ENCODE results near the gene ARHGEF19.
"Not testable (repeated sequence)": the region's sequence is repeated elsewhere in the genome, so short reads cannot be mapped to it uniquely, and the experiment has no call there.

Gene ARHGEF19

DNA sequence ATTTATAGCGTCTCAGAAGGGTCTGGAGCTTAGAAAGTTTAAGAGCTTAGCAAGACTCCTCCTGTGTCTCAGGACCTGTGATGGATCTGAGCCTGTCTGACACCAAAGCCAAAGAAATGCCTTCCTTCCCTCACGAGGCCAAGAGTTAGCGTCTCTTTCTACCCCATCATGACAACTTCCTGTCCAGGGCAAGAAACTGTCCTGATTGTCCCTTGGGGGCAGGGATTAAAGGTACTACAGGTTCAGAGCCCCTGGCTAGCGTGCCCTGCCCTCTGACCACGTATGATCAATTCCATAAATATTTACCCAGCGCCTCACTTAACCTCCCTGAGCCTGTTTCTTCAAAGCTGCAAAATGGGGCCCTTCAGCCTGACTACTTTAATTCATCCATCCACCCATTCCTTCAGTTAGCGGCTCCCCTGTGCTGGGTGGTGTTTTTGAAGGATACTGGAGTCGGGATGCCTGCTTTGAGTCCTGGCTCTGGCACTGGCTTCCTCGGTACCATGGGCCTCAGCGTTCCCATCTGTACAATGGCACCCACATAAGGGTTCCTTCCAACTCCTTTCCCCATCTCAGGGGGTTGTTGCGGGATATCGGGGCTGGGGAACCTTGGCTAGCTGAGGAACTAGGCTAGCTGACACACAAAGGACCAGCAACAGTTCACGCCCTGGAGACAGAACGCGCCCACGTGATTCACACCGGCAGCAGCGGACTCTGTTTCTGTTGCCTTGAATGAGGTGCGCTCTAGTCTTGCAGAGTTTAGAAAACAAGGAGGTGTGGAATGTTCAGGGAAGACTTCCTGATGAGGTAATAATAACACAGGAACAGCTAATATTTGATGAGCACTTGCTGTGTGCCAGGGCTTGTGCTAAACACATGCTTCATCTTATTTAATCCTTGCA is 33.6 kb downstream of the ARHGEF19 start:
- no peak for DNase-seq

DNA sequence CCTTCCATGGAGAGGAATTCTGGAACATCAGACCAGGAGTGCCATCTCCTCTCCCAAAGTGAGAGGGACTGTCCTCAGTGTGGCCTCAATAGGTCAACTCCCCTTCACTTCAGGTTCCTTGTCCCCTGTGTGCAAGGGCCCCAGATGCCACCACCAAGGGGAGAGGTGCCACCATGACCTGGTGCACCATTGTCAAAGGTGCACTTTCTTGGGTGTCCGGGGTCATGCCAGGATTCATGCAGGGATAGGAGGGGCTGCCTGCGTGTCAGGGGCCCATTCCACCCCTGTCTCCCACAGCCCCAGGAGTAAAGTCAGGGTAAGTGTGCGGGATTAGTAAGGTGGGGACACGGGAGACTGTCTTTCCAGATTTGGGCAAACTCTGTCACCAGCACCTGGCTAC is 35.1 kb downstream of the ARHGEF19 start:
- no peak for DNase-seq

DNA sequence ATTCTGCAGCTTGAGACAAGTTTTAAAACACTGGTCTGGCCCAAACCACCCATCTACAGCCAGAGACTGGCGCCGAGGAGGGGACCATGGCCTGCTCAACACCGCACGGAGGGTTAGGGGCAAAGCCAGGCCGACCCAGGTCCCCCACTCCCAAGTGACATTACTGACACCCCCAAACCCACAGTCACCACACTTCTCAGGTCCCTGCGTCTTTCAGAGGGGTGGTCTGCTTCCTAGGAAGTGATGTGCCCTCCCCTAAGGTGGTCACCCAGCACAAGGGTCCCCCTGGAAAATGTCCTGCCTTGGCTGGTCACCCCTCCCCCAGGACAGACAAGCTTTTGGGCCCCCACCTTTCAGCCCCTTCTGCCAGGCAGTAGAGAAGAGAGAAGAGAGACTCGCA is 35.8 kb downstream of the ARHGEF19 start:
- DNase-seq = no peak

DNA sequence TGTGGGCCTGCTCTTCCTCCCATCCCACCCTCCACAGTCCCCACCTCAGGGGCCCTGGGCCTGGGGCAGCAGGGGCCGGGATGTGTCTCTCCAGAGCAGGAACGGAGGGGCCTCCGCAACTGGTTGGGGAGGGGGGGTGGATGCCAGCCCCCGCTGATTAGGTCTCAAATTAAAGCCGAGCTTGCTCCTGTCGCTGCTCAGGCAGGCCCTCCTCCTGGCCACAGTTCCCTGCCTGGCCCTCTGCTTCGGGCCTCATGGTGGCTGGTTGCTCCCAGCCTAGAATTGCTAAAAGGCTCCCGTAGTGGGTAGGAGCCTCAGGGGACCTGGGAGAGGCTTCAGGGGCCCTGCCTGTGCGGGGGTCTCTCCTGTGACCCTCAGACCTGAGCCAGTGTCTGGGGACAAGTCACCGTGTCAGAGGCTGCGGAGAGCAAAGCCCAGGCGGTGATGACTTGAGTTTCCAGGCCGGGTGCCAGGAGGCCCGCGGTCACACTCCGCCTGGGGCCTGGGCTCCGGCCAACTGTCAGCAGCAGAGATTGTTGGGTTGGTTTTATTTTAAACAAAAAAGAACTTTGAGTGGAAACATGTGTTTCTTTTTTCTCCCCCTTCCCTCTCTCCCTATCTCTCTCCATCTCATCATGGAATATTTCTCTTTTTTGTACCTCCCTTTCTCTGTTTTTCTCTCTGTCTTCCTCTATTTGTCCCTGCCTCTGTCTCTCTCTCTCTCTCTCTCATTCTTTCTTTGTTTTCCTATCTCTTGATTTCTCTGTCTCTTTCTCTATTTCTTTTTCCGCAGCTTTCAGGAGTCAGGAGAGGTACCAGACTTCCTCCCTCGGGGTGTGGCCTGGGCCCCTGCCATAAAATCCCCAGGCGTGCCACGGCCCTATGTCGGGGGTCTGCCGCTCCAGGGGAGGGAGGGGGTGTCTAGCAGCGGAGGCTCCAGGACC is 36.6 kb downstream of the ARHGEF19 start:
- DNase-seq = no peak

DNA sequence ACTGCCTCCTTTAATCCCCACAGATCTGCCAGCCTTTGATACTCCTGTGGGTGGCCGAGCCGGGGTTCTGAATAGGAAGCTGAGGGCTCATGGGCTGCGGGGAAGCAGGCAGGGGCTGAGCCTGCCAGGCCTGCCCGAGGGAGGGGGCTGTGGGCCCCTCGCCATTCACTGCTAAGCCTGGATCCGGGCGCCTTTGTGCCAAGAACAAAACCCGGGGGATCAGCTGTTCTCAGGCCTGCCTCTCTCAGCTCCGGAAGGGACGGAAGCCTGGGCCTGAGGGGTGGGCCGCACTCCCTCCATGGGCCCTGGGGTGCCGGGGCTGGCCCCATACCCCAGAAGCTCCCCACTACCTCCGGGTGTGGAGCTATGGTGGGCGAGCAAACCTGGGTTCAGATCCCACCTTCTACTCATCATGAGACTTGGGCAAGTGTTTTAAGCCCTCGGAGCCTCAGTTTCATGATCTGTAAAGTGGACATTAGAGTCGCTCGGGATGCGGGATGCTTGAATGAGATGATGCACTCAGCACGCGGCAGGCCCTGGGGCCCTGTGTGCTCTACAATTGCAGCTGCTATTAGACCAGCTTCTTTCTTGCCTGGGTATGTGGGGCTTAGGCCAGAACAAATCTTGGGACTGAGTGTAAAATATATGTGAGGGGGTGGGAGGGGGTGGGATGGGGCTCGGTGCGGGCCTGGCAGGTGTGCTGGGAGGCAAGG is 37.4 kb downstream of the ARHGEF19 start:
- DNase-seq = no peak

DNA sequence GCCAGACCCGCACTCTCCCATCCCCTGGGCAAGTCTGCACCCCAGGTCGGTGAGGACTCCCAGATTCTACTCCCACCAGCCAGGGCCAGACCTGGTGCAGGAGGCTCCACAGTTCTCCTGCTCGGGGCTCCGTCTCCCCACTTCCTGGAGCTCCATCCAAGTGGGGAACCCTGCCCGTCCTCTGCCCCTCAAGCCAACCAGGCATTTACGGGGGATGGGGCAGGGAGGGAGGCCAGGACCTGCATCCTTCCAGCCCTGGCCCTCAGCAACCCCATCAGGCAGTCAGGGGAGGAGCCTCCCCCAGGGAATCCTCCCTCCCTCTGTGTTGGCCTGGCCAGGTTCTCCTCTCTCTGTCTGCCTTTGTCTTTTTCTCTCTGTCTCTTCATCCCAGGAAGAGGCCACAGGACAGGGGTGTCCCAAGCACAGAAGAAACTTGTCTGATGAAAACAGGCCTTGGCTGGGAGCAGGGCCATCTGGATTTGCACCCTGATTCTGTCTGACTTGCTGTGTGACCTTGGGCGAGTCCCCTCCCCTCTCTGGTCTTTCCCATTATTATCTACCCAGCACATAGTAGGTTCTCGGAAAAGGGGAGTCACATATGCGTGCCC is 38.1 kb downstream of the ARHGEF19 start:
- DNase-seq = no peak

DNA sequence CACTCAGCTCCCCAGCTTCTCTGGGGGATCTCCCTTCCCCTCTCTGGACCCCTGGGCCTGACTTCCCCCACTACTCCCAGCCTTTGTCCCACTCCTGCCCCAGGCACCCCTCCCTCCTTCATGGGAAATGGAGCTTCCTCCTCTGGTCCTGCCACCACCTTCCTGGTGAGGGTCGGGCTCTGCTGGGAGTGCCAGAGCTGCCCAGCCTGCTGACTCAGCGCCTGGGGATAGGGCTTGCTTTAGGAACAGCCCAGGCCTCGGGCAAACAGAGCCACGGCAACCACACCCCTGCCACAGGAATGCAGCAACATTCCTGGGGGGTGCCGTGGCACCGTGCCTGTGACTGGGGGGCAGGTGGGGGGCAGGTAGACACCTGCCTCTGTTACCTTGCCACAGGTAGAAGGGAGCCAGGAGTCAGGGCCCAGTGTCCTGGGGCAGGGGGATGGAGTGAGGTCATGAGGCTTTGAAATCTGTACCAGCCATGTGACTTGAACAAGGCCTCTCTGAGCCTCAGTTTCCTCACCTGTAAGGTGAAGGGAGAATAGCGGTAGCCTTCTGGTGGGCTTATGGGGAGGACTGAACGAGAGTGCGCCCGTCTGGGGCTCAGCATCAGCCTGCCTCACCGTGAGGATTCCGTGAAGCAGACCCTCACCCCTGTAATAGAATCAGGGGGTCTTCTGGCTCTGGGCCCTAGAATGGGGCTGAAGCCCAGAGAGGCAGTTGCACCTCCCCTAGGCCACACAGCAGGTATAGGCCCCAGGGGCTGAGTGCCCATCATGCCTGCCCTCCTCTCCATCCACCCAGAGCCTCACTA is 38.8 kb downstream of the ARHGEF19 start:
- no peak for DNase-seq

DNA sequence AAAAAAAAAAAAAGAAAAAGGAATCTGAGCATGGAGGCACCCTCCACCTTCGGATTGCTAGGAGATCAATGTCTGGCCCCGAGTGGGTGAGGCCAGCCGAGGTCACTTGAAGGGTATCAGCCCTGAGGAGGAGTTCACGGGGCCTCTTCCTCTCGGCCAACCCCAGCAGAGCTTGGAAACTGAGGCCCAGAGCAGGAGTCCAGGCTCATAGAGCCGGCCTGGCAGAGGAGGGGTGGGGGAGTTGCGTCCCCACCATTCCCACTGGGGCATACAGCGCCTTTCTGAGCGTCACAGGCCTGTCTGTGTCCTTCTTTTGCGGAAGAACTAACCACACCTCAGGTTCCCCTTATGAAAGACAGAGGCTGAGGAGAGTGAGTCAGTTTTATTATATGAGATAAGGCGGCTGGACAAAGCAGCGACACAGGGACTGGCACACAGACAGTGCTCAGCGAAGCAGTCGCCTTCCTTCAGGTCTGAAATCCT is 39.4 kb downstream of the ARHGEF19 start:
- peak; percentile 33 for DNase-seq

DNA sequence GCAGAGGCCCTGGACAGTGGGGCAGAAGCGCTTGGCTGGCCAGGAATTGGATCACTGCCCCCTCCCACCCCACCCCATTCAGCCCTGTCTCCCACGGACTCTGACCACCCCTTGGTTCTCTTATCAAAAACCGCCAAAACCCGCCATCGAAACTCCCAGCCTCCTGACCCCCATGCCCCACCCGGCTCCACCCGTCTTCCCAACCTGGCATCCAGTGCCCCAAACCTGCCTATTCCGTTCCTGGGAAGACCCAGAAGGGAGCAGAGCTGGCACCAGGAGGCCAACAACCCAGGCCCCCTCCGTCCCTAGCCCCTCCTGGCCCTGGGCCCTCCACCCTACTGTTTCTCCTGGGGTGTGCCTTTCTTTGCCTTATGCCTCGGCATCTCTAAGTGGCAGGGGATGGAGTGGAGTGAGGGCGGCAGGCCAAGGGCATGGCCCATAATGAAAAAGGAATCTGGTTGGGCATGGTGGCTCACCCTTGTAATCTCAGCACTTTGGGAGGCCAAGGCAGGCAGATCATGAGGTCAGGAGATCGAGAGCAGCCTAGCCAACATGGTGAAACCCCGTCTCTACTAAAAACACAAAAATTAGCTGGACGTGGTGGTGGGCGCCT is 40.1 kb downstream of the ARHGEF19 start:
- DNase-seq = no peak

DNA sequence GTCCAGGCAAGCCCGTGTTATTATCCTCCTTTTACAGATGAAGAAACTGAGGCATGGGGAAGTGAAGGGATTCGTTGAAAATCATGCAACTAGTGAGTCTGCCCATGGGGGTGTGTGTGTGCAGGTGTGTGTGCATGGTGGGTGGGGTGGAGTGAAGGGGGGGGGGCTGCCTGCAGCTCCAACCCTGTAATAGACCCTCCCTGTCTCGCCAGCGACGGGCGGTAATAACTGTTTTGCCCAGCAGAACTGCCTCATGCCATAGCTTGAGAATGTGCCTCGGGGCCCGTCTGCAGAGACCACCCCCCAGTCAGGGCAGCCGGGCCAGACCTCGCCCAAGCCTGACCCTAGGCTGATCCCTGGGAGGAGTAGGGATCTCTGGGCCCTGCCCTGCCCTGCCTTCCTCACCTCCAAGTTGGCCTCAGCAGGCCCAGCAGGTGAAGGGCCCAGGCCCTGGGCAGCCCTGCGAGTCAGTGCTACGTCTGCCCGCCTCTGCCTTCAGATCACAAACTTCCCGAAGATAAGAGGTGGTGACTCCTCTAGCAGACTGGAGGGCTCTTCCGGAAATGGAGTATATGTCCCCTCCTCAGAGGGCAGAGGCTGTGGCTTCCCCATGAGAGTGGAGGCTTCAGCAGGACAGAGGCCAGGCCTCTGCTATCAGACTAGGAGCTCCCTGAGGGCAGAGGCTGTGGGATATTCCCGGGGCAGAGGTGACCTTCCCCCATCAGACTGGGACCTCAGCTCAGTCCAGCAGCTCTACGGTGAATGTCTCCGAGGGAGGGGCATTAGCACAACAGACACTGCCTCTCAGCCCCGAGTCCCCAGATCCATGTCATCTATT is 40.9 kb downstream of the ARHGEF19 start:
- no peak for DNase-seq

DNA sequence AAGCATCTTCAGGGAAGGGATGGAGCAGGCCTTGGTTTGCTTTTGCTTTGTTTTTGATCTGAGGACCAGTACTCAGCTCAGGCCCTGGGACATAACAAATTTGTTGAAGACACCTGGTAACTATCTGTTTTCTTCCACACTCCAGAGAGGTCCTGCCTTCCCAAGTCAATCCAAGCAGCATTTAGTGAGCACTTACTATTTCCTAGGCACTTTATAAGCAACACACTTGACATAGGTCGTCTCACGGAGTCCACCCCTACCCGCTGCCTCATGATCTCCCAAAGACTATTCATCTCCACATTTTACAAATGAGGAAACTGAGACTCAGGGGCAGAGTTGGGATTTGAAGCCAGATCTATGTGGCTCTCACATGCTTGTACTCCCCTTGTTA is 42.2 kb downstream of the ARHGEF19 start:
- no peak for DNase-seq

DNA sequence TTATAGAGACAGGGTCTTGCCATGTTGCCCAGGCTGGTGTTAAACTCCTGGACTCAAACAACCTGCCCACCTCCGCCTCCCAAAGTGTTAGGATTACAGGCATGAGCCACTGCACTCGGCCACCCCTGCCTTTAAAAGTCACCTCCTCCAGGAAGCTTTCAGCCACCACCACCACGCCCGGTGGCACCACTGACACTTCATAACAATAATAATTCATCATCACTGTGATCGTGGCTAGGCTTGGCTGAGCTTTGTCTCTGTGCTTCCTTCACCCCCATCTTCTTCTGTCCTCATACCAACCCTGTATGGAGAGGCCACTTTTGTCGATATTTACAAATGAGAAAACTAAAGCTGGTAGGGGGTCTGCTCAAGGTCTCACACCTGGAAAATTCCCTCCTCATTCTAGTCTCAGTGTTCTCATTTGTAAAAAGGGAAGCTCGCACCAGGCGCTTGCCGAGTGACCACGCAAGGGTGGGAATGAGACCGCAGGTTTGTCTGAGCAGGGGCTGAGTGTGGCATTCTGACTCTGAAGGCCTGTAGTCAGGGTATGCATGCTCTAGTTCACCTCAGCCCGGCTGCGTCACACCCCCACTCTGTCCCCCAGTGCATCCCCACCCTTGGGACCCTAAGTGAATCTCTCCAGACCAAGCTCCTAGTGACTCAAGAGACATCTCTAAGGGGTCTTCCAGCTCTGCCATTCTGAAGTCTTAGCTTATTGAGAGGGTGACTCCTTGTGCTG is 43.7 kb downstream of the ARHGEF19 start:
- no peak for DNase-seq

DNA sequence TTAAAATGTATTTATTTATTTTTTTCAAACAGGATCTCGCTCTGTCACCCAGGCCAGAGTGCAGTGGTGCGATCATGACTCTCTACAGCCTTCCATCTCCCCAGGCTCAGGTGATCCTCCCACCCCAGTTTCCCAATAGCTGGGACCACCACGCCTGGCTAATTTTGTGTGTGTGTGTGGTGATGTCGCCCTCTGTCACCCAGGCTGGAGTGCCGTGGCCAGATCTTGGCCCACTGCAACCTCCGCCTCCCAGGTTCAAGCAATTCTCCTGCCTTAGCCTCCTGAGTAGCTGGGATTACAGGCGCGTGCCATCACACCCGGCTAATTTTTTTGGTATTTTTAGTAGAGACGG is 44.3 kb downstream of the ARHGEF19 start:
- not testable (repeated sequence) for DNase-seq

DNA sequence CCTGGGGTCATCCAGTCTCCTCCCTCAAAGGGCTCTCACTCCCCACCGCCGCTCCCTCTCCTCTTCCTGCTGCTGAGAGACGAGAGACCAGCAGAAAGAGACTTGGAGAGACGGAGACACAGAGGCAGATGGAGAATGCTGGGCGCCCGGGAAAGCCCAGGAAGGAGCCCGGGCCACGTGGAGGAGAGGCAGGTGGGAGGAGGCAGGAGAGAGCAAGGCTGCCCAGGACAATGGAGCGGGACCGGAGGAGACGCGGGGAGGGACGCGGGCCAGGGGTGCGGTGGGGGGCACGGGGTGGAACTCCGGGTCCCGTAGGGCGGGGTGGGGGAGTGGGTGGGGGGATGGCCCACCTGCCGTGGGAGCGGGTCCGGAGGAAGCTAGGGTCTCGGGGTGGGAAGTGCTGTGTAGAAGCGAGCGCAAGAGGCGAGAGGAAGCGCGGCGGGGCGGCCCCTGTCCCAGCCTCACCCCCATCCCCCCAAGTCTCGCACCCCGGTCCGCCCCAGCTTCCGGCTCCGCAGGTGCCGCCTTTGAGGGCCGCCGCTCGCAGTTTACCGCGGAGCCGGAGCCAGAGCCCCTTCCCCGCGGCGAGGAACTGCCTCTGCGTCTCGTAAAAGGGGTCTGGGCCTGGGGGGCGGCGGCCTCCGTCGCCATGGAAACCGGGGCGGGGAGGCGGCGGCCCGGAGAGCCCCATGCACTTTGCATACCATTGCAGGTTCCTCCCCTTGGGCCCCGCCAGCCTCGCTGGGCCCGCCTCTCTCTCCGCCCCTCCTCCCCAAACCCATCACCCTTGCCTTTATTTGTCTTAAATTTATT is 44.9 kb downstream of the ARHGEF19 start:
- peak; percentile 76 for DNase-seq

DNA sequence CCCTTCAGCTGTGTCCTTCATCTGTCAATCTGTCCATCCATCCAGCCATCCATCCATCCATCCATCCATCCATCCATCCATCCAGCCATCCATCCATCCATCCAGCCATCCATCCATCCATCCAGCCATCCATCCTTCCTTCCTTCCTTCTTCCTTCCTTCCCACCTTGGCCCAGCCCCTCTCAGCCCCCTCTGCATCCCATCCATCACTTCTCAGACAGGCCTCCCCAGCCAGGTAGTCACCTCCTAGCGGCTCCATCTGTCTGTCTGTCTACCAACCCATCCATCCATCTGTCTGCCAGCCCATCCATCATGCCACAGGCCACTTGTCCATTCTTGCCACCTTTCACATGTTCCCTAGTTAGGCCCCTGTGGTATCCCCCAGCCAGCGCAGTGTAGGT is 46.3 kb downstream of the ARHGEF19 start:
- no peak for DNase-seq

DNA sequence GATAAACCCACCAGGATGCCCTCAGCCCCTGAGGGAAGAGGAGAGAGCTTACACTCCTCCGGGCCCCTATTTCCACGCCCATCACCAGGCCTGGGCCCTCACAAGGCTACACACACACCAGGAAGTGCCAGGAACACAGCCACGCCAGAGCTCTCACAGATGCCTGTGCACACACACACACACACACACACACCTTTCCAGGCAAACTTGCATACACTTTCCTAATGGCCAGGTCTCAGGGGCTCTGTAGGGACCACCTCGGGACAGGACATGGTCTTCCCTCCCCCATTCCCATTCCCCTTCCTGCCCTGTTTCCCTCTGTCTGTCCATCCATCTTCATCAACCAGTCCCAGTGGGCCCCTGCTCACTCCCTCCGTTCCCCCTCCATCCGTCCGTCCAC is 46.9 kb downstream of the ARHGEF19 start:
- DNase-seq = no peak

DNA sequence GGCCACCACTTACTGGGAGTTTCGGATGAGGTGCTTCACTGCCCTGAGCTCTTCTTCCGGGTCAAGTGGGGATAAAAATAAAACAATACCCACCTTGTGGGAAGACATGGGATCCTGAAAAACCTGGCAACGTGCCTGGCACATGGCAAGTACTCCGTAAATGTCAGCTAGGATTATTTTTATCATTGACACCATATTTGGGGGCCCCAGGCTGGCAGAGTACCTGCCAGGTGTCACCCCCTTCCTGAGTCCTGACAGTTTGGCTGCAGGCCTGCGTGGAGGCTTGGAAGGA is 47.4 kb downstream of the ARHGEF19 start:
- DNase-seq = no peak

DNA sequence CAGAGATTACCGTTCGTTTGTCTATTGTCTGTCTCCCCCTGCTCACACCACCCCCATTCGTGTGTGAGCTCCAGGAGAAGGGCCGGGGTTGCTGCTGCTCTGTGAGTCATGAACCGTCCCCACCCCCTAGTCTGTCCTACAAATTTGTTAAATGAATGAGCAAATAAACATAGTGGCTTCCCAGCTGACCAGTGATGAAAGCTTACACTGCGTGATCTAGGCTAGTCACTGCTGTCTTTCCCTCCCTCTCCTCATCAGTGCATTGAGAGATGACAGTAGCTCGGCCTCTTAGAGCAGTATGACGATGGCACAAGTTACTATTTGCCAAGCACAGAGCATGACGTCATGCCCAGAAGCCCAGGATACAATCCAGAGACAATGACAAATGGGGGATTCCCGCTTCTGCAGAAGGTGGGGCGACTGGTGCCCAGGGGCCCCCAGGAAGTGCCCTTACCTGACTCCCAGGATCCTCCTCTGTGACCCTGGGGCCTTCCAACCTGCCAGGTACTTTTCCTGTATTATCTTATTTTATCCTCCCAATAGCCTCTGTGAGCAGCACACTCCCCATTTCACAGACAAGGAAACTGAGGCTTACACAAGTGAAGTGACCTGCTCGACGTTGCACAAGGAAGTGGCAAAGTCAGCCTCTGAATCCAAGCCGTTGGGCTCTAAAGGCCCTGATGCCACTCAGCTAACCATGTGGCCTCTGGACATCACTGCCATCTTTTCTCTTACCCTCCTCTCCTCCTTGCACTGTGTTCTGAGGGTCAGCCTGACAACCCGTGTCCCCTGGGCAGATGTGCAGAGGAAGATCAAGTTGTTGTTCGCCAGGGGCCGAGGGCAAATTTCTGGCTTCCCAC is 48.0 kb downstream of the ARHGEF19 start:
- DNase-seq = no peak

All from CD4-positive, alpha-beta T cell treated with Interferon gamma for 1 hour (primary cell).